NCI-H524 treated with DMSO at 0.1 percent for 48 hours (cell line): ENCODE results near the gene ELP2.

Experiments
- DNase-seq: peaks from one replicate; lab custom pipeline; 2025; lab: John Stamatoyannopoulos, UW

ELP2 gene

DNA sequence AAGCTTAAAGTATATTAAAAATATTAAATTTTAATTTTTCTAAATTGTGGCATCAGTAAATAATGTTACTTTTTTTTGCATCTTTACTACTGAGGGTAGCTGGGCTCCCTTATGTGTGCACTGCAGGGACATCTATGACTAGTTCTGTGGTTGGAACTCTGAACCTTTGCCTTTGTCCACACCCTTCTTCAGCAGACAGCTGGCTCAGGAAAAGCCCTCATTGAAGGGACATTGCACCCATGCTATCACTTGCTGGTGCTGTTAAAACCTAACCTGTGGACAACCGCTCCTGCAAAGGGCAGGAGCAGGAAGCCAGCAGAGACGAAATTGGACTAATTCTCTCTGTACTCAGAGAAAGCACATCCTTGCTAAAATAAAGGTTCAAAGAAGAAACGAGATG lies 87.6 kb downstream of the ELP2 start:
- DNase-seq = no peak

GRCh38 chr18:36229188-36229587 lies 99.5 kb downstream of the ELP2 start:
- DNase-seq = no peak
